Measurements from ENCODE around the gene ZNF462.

ZNF462 gene

GRCh38 chr9:106930477-106930876 lies 67.5 kb downstream of the ZNF462 start:
- no peak for DNase-seq

GRCh38 chr9:106931466-106931865 lies 68.5 kb downstream of the ZNF462 start:
- no peak for DNase-seq

- no peak for DNase-seq
These were observed 69.2 kb downstream of the ZNF462 start for GRCh38 chr9:106932178-106932577.

GRCh38 chr9:106932675-106933074 lies 69.7 kb downstream of the ZNF462 start:
- DNase-seq: no peak

GRCh38 chr9:106933470-106933869 lies 70.5 kb downstream of the ZNF462 start:
- DNase-seq: no peak

- no peak for DNase-seq
These were observed 71.7 kb downstream of the ZNF462 start for GRCh38 chr9:106934442-106935238.

GRCh38 chr9:106936680-106937079 lies 73.7 kb downstream of the ZNF462 start:
- no peak for DNase-seq

GRCh38 chr9:106941916-106942315 lies 79.0 kb downstream of the ZNF462 start:
- no peak for DNase-seq

- no peak for DNase-seq
These were observed 83.0 kb downstream of the ZNF462 start for GRCh38 chr9:106945727-106946660.

GRCh38 chr9:106947106-106947900 lies 84.3 kb downstream of the ZNF462 start:
- DNase-seq: no peak

- no peak for DNase-seq
These were observed 90.2 kb downstream of the ZNF462 start for GRCh38 chr9:106953174-106953573.

GRCh38 chr9:106954558-106954957 lies 91.6 kb downstream of the ZNF462 start:
- no peak for DNase-seq

GRCh38 chr9:106954974-106955850 lies 92.2 kb downstream of the ZNF462 start:
- DNase-seq: no peak

GRCh38 chr9:106956971-106957370 lies 94.0 kb downstream of the ZNF462 start:
- no peak for DNase-seq

- no peak for DNase-seq
These were observed 96.1 kb downstream of the ZNF462 start for GRCh38 chr9:106958955-106959657.

GRCh38 chr9:106960258-106960657 lies 97.3 kb downstream of the ZNF462 start:
- DNase-seq: no peak

- DNase-seq: no peak
These were observed 98.7 kb downstream of the ZNF462 start for GRCh38 chr9:106961623-106962022.

- no peak for DNase-seq
These were observed 99.2 kb downstream of the ZNF462 start for GRCh38 chr9:106962122-106962521.

GRCh38 chr9:106962615-106963363 lies 99.8 kb downstream of the ZNF462 start:
- no peak for DNase-seq

- no peak for DNase-seq
These were observed 100.7 kb downstream of the ZNF462 start for GRCh38 chr9:106963684-106964083.

- DNase-seq: no peak
These were observed 101.4 kb downstream of the ZNF462 start for GRCh38 chr9:106964329-106964728.

Measured in stimulated activated CD4-positive, alpha-beta T cell treated with anti-CD3 and anti-CD28 coated beads, Interleukin-2, amount 100 ng/mL, for 24 hours (primary cell).